ENCODE measurements around the gene PHF10.

The PHF10 gene

GRCh38 chr6:169695131-169695530, 29.2 kb downstream of the PHF10 start:
- Histone ChIP-seq H3K27ac (no peak overlapping the region), H3K4me1 (ENCODE audit: low read depth, poor library complexity, severe bottlenecking) (peaks cover 1% of the 10 kb centered on the region), H3K4me3 (IDR thresholded peaks at IDR 0.05; ENCODE audit: insufficient read depth, low read depth, low read length) (no peak overlapping the region), H4K20me1 (ENCODE audit: insufficient read depth) (no peaks in the 10 kb centered on the region), H3K9ac (no peak overlapping the region), H3K36me3 (ENCODE audit: insufficient read depth) (no peaks in the 10 kb centered on the region), H3K79me2 (ENCODE audit: insufficient read depth, low read depth) (0 out of 2 replicates have a peak, but pooled peaks cover 11% of the 10 kb centered on the region), H2AFZ (ENCODE audit: low read depth) (no peak overlapping the region), H3K4me2 (no peak overlapping the region), H3K27me3 (ENCODE audit: insufficient read depth, low read depth) (no peaks in the 10 kb centered on the region)
- TF ChIP-seq CTCF (conservative IDR thresholded peaks at IDR 0.05; ENCODE audit: low read depth, low read length): no peak

DNA sequence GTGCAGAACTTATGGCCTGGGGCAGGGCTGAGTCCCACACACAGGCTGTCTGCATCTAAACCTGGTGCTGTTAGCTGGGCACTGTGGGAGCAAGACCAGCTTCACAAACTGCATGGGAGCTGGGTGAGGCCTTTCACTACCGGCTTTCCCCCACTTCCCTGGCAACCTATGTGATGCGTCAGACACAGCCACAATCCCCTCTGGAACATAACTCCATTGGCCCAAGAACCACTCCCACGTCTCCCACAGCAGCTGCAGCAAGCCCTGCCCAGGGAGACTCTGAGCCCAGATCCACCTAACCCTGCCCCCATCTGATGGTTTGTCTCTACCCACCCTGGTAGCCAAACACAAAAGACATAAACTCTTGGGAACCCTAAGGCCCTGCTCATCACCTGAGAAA, 31.8 kb downstream of the PHF10 start:
- no peak for TF ChIP-seq CTCF (conservative IDR thresholded peaks at IDR 0.05; ENCODE audit: low read depth, low read length)
- Histone ChIP-seq H3K79me2 (ENCODE audit: insufficient read depth, low read depth) (0 out of 2 replicates have a peak, but pooled peaks cover 8% of the 10 kb centered on the region), H3K27ac (no peak overlapping the region), H3K9ac (no peak overlapping the region), H3K36me3 (ENCODE audit: insufficient read depth) (no peaks in the 10 kb centered on the region; the same call in 1 of the 2 replicates), H3K27me3 (ENCODE audit: insufficient read depth, low read depth) (no peaks in the 10 kb centered on the region), H2AFZ (ENCODE audit: low read depth) (no peak overlapping the region), H3K4me1 (ENCODE audit: low read depth, poor library complexity, severe bottlenecking) (no peaks in the 10 kb centered on the region), H3K4me3 (IDR thresholded peaks at IDR 0.05; ENCODE audit: insufficient read depth, low read depth, low read length) (no peak overlapping the region), H4K20me1 (ENCODE audit: insufficient read depth) (no peaks in the 10 kb centered on the region), H3K4me2 (no peak overlapping the region)

DNA sequence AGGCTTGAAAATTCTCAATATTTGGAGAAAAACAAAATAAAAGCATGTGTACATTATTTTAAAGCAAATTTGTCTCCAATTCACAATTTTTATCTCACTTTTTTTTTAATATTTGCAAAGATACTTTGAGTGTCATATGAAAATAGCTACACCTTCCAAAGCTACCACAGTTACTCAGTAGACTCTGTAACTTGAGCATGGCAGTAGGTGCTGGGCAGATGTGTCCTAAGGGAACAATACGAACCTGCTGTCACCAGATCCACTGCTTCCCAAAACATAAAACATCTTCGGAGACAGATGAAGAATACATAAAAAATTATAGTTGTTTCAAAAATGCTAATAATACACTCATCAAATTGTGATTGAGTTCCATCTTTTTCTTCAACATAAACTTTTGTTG, 33.0 kb downstream of the PHF10 start:
- Histone ChIP-seq H3K27ac (no peak overlapping the region), H3K4me3 (IDR thresholded peaks at IDR 0.05; ENCODE audit: insufficient read depth, low read depth, low read length) (no peak overlapping the region), H3K4me1 (ENCODE audit: low read depth, poor library complexity, severe bottlenecking) (no peaks in the 10 kb centered on the region), H3K4me2 (no peak overlapping the region), H3K36me3 (ENCODE audit: insufficient read depth) (no peaks in the 10 kb centered on the region; the same call in 1 of the 2 replicates), H3K27me3 (ENCODE audit: insufficient read depth, low read depth) (no peaks in the 10 kb centered on the region), H4K20me1 (ENCODE audit: insufficient read depth) (no peaks in the 10 kb centered on the region), H3K9ac (no peak overlapping the region), H3K79me2 (ENCODE audit: insufficient read depth, low read depth) (0 out of 2 replicates have a peak, but pooled peaks cover 8% of the 10 kb centered on the region), H2AFZ (ENCODE audit: low read depth) (no peak overlapping the region)
- TF ChIP-seq CTCF (conservative IDR thresholded peaks at IDR 0.05; ENCODE audit: low read depth, low read length): no peak

DNA sequence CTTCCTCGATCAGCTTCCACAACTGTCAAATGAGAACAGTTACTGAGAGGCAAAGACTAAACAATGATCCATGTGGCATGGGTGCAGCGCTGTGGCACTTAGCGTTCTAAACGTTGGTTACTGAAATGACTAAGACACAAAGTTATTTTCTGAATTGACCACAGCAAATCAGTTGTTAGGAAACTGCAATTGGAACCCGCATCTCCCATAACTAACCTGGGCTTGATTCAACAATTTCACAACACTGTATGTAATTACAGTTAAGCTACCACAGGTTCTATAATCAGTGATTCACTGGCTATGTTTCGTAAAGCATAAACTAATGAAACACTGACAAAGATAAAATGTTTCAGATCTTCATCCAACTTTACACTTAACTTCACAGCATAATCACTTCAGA, 35.0 kb downstream of the PHF10 start:
- Histone ChIP-seq H3K4me1 (ENCODE audit: low read depth, poor library complexity, severe bottlenecking) (no peaks in the 10 kb centered on the region), H3K9ac (no peak overlapping the region), H4K20me1 (ENCODE audit: insufficient read depth) (no peaks in the 10 kb centered on the region), H3K27ac (no peak overlapping the region), H2AFZ (ENCODE audit: low read depth) (no peak overlapping the region), H3K27me3 (ENCODE audit: insufficient read depth, low read depth) (no peaks in the 10 kb centered on the region), H3K4me2 (no peak overlapping the region), H3K79me2 (ENCODE audit: insufficient read depth, low read depth) (0 out of 2 replicates have a peak, but pooled peaks cover 2% of the 10 kb centered on the region), H3K36me3 (ENCODE audit: insufficient read depth) (no peaks in the 10 kb centered on the region; the same call in 1 of the 2 replicates), H3K4me3 (IDR thresholded peaks at IDR 0.05; ENCODE audit: insufficient read depth, low read depth, low read length) (no peak overlapping the region)
- no peak for TF ChIP-seq CTCF (conservative IDR thresholded peaks at IDR 0.05; ENCODE audit: low read depth, low read length)
